ENCODE data around the gene DDX51.

Gene DDX51

GRCh38 chr12:132144115-132144809 is at the start of gene DDX51, which contains the start of gene NOC4L:
Gene DDX51, minus strand, starts transcription at chr12:132144319. Its CDS starts 23 bp downstream, at chr12:132144296.
Gene NOC4L, plus strand, starts transcription at chr12:132144457. Its CDS starts 32 bp downstream, at chr12:132144489.
- DNase-seq, result peak; percentile 94

GRCh38 chr12:132191715-132192553 is 47.8 kb upstream of the DDX51 start:
- DNase-seq, result no peak

- DNase-seq, result no peak
These were observed 46.8 kb upstream of the DDX51 start for GRCh38 chr12:132190834-132191500.

GRCh38 chr12:132190012-132190755 is 46.1 kb upstream of the DDX51 start:
- DNase-seq, result no peak

- DNase-seq, result peak; percentile 95
These were observed 45.4 kb upstream of the DDX51 start for GRCh38 chr12:132189378-132190011.

GRCh38 chr12:132188916-132189325 is 44.8 kb upstream of the DDX51 start:
- no peak for DNase-seq

GRCh38 chr12:132188451-132188901 is 44.4 kb upstream of the DDX51 start:
- no peak for DNase-seq

GRCh38 chr12:132187646-132188450 is 43.7 kb upstream of the DDX51 start:
- DNase-seq, result no peak

GRCh38 chr12:132186857-132187620 is 42.9 kb upstream of the DDX51 start:
- no peak for DNase-seq

- DNase-seq, result no peak
These were observed 42.2 kb upstream of the DDX51 start for GRCh38 chr12:132186208-132186856.

- DNase-seq, result peak; percentile 38
These were observed 41.6 kb upstream of the DDX51 start for GRCh38 chr12:132185705-132186104.

- DNase-seq, result no peak
These were observed 38.7 kb upstream of the DDX51 start for GRCh38 chr12:132182711-132183365.

- DNase-seq, result no peak
These were observed 38.1 kb upstream of the DDX51 start for GRCh38 chr12:132182206-132182710.

- DNase-seq, result no peak
These were observed 37.6 kb upstream of the DDX51 start for GRCh38 chr12:132181570-132182200.

GRCh38 chr12:132180648-132181546 is 36.8 kb upstream of the DDX51 start:
- no peak for DNase-seq

GRCh38 chr12:132179431-132180362 is 35.6 kb upstream of the DDX51 start:
- no peak for DNase-seq

Measured in CD4-positive, alpha-beta T cell treated with Interleukin-15 for 1 hour (primary cell).